Activated naive CD4-positive, alpha-beta T cell treated with anti-CD3 and anti-CD28 coated beads, Interleukin-2, amount 50 U/mL, for 16 hours (primary cell): ENCODE measurements around the gene CLCN7.
A peak's percentile ranks its signal among the peaks of the same experiment; 100 is the strongest.

Source experiments
- DNase-seq: peaks from one replicate; pipeline ENCODE4 v3.0.0-alpha.2; 2020

Gene CLCN7

GRCh38 chr16:1460602-1461138, 14.2 kb downstream of the CLCN7 start:
- no peak for DNase-seq

DNA sequence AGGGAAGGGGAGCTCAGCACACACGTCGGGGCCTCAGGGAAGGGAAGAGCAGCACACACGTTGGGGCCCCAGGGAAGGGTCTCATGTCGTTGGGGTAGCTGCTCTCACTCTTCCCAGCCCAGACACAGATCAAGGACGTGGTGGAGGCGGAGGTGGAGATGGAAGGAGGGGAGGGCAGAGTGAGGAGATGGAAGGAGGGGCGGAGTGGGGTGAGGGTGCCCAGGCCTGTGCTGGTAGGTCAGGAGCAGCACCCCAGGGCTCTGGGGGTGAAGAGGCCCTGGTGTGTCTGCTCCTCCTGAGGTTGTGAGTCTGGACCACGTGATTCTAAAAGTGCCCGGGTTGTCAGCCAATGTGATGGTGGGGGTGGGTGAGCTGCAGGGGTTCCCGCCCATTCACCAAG, 14.9 kb downstream of the CLCN7 start:
- no peak for DNase-seq

GRCh38 chr16:1458977-1459341, 15.9 kb downstream of the CLCN7 start:
- DNase-seq = no peak

DNA sequence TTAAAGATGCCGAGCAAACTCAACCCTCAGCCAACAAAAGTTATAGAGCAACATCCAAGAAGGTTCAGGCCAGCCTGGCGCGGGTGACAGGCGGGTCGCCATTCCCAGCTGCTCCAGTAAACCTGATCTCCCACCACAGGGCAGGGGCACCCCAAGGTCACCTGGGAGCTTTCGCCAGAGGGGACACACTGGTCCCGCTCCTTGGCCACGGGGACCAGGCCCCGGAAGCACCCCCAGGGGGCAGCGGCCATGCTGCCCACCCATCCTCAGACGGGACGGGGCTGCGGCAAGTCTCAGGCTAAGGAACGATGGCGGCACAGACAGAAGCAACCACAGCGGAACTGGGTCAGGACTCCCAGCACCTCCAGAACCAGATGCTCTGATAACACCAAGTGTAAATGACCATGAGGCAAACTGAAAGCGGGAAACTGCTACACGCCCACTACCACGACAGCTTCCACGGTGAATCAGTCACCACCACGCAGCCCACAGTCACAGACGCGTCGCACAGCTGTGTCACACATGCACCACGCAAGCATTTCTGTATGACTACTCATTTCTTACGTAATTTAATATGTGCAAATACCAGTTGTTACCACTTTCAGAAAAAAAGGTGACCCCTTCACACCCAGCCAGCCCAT, 16.4 kb downstream of the CLCN7 start:
- DNase-seq = no peak

- peak; percentile 9 for DNase-seq
Measured at GRCh38 chr16:1457489-1458245, 17.2 kb downstream of the CLCN7 start.

GRCh38 chr16:1456951-1457350, 17.9 kb downstream of the CLCN7 start:
- no peak for DNase-seq

GRCh38 chr16:1455190-1456171, 19.3 kb downstream of the CLCN7 start:
- no peak for DNase-seq

GRCh38 chr16:1454561-1454960, 20.3 kb downstream of the CLCN7 start:
- DNase-seq = no peak

DNA sequence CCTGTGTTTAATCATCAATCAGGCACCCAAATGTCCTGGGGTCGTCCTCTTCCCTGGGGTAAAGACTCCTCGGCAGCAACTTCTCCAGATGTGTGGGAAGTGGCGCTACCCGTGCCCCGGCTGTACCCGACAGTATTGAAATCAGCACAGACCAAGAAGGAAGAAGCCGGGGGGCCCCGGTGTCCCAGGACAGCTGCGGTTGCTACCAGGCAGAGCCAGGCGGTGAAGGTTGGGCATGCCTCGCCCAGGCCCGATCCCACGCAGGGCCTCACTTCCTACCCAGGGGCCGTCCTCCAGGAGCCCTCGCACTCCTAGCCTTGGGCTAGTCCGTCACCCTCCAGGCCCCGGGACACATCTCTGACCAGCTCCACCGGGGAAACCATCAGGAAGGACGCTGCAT, 21.5 kb downstream of the CLCN7 start:
- DNase-seq = no peak

DNA sequence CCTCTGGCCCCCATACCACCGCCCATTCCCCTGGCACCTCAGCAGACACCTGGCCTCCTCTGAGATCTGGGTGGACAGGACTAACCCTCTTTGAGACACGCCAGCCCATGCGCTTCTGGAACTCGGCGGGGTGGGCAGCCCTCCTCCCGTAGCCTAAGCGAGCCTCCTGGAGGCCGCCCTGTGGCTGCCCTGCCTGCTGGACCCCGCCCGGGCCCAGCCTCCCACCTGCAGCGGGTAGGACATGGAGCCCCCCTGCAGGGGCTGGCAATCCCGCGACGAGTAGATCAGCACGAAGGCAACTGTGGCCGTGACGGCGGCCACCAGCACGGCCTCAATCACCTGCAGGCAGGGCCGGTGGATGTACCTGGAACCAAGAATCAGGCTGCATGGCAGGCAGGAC, 22.3 kb downstream of the CLCN7 start:
- no peak for DNase-seq

DNA sequence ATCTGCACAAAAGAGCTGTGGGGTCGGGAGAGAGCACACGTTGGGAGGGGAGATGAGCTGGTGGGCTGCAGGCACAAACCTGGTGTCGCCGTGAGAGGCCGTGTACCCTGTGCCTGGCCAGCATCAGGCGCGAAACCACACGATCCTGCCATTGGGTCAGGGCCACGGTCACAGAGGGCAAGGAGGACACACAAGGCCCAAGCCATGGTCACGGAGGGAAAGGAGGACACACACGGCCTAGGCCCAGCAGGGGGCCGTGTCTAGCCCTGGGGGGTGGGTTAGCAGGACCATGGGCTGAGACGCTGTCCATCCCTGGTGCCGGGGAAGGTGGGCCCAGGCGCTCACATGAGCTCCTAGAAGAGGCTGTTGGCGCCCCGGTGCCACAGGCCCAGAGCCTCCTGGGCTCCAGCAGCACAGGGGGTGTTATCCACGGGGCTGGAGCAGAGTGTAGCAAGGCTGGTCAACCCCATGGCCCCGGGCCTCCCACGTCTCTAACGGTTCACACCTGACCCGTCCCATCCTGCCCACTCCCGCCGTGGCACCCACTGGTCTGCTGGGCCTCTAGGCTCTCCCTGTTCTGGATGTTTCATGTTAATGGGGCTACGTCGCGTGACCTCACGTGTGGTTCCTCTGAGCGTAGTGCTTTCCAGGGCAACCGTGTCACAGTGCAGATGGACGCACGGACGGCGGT, 23.0 kb downstream of the CLCN7 start:
- DNase-seq = no peak

GRCh38 chr16:1450841-1451240, 24.0 kb downstream of the CLCN7 start:
- no peak for DNase-seq

DNA sequence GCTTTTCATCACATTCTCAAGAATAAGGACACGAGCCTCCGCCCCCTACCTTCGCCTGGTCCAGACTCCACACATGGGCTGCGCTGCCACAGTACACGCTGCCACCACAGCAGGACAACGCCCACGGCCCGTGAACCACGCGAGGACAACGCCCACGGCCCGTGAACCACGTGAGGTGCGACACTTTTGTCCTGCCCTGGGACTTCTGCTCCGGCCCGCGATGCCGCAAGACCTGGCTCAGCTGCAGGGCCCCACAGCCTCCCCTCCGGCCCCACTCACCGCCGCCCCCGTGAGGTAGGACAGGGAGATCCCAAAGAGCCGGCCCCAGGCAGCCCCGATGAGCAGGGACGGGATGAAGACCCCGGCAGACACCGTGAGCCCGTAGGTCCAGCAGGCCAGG, 24.6 kb downstream of the CLCN7 start:
- no peak for DNase-seq

- DNase-seq = no peak
Measured at GRCh38 chr16:1449201-1449788, 25.5 kb downstream of the CLCN7 start.

DNA sequence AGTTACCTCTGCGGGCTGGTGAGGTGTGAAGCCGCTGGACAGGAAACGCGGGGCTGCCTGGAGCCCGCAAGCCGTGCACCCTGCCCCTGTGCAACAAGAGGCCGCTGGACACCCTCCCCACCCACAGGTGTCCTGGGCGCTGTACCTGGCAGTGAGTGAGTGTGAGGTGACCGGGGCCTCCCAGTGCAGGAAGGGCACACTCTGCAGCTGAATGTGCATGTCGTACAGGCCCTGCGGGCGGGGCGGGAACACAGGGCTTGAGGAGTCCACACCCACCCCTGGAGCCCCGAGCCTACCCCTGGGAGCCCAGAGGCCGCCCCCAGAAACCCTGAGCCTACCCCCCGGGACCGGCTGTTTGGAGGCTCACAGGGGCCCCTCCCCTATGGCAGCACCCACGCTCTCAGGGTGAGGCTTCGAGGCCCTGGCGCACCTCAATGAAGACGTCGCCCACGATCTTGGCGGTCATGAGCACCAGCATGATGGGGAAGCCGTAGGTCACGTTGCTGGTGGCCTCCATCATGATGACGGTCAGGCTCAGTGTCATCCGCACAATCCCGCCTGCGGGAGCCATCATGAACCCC, 26.2 kb downstream of the CLCN7 start:
- no peak for DNase-seq

DNA sequence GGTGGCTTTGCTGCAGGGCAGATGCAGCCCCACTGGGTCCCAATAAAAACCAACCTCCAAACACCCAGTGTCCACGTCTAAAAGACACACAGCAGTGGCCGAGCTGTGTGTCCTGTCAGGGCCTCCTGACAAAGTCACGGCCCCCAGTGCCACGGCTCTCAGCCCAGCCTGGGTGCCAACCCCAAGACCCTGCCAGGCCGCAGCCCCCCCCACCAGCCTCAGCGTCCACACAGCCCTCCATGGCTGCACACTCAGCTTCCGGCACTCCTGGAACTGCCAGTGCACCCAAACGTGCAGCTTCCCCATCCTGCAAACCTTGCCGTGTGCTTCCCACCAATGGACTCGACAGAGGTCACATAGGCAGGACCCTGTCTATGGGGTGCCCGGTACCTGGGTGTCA, 26.9 kb downstream of the CLCN7 start:
- no peak for DNase-seq

- DNase-seq = no peak
Measured at GRCh38 chr16:1446296-1447080, 28.3 kb downstream of the CLCN7 start.

GRCh38 chr16:1445518-1446203, 29.2 kb downstream of the CLCN7 start:
- DNase-seq = no peak

DNA sequence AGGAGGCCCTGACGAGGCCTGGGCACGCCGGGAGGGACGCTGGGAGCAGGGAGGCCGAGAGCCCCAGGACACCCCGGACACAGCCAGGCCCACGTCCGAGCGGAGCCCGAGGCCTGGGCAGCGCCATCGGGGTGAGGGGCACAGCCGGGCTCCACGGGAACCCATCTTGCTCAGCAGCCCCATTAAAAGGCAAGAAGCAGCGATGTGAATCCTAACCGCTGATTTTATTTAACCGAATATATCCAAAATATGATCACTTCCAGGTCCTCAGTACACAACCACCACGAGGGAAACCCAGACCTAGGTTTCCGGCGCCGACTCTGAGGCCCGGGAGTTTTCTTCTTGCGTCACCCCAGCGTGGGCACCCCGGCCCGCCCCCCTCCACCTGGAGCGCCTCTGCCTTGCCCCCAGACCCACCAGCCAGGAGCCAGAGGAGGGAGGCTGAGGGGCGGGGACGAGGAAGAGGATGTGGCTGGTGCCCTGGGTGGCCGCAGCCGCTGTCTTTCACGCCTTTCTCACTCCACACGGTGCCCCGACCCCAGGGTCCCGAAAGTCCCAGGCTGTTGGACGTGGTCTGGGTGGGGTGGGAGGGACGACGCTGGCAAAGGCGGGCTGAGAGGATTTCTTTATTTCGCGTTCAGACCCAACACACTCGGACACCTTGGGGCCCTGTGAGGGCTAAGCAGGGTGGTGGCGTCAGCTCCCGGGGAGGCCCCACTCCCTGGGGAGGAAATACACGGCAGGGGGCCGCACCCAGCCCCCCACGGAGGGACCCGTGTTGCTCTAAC, 29.9 kb downstream of the CLCN7 start:
- DNase-seq = no peak
